GM12878 (cell line): ENCODE data around the gene NOS3. TPM values are rescaled to one million over a fixed set of nuclear protein-coding genes. Genes with fewer than 3 reads are reported as not detected.

Experiments
- CHD4 ChIP-seq: fragments of 200-600 bp; sonication (generic); IDR thresholded peaks from 2 replicates; pipeline ENCODE4 v1.6.1; 2016; ENCODE audit warnings: mild to moderate bottlenecking
- ELK1 ChIP-seq: IDR thresholded peaks from 2 replicates; pipeline ENCODE4 v1.6.1; 2012; ENCODE audit warnings: low read depth, low read length, improper control_type of control experiment
- IKZF1 ChIP-seq: fragments of 450-650 bp; conservative IDR thresholded peaks from 2 replicates; pipeline ENCODE4 v1.6.1; 2017; ENCODE audit warnings: antibody characterized with exemption, mild to moderate bottlenecking
- MEF2A ChIP-seq: IDR thresholded peaks from 2 replicates; pipeline ENCODE4 v1.6.1; 2011; ENCODE audit warnings: low read depth, mild to moderate bottlenecking, low read length, moderate library complexity; ENCODE audit not compliant: insufficient read depth
- MYB ChIP-seq: fragments of 150-350 bp; IDR thresholded peaks from 2 replicates; pipeline ENCODE4 v1.6.1; 2014; ENCODE audit warnings: mild to moderate bottlenecking, low read depth, low read length, borderline replicate concordance
- NFYB ChIP-seq: IDR thresholded peaks from 2 replicates; pipeline ENCODE4 v1.6.1; 2011; ENCODE audit warnings: low read depth, mild to moderate bottlenecking, low read length, improper control_type of control experiment, moderate library complexity; ENCODE audit not compliant: insufficient read depth
- RELA ChIP-seq: fragments of 450-650 bp; IDR thresholded peaks from 2 replicates; pipeline ENCODE4 v1.8.0; 2014; ENCODE audit warnings: borderline replicate concordance; ENCODE audit not compliant: partially characterized antibody
- SKIL ChIP-seq: fragments of 450-650 bp; IDR thresholded peaks from 2 replicates; pipeline ENCODE4 v1.6.1; 2017; ENCODE audit warnings: mild to moderate bottlenecking, low read depth, inconsistent platforms; ENCODE audit not compliant: poor library complexity, severe bottlenecking
- SREBF2 ChIP-seq: IDR thresholded peaks from 2 replicates; pipeline ENCODE4 v1.6.1; 2012; ENCODE audit warnings: mild to moderate bottlenecking, low read length
- polyA plus RNA-seq, 11 experiments: library from polyadenylated mRNA; depleted of rRNA in 4 of 11; unstranded in 6 of 11; stranded (reverse) in 5 of 11; fragments of >200 nt; fragmentation: Nextera tagmentation in 4 of 11; fragmentation: Illumina TruSeq in 1 of 11; extraction: Ambion mirVana in 4 of 11; extraction: Trizol in 1 of 11; gene quantifications; 1 replicate in 1 of 11; 2 replicates in 10 of 11; pipeline versions ENCODE4 v1.2.1 to v1.2.3, GENCODE V29; 2011 to 2016; ENCODE audit warnings: inconsistent platforms in 2 of 11, missing spikeins in 2 of 11, low read depth in 1 of 11
- total RNA-seq, 4 experiments: library from RNA; depleted of rRNA in 3 of 4; stranded (reverse); fragments of >200 nt in 3 of 4; fragmentation: Illumina TruSeq in 1 of 4; extraction: Trizol in 1 of 4; gene quantifications; 2 replicates each; pipeline versions ENCODE4 v1.2.1 to v1.2.3, GENCODE V29; 2013 to 2021

The NOS3 gene
- total and polyA plus RNA-seq, 10 of the 15 experiments (the other 5 are each of a cell fraction or from before 2014, with no cell fraction given): 0.06 to 0.92 (median 0.30) TPM; not detected in 3

- TF ChIP-seq SKIL: peak; percentile 65
- no peak for TF ChIP-seq RELA
- TF ChIP-seq MYB: no peak
- peak; percentile 94 for TF ChIP-seq IKZF1
- TF ChIP-seq SREBF2: 0 out of 2 replicates have a peak, but pooled peaks have one; percentile 3
- peak; percentile 98 for TF ChIP-seq NFYB
- peak; percentile 16; the same call in 1 of the 2 replicates for TF ChIP-seq ELK1
- TF ChIP-seq MEF2A: 0 out of 2 replicates have a peak, but pooled peaks have one; percentile 24
- no peak for TF ChIP-seq CHD4
Measured at GRCh38 chr7:151028131-151028947, 37.5 kb downstream of the NOS3 start, which contains the start of gene ABCB8 (continued).
